ENCODE measurements around the gene CCDC149.

Gene CCDC149

GRCh38 chr4:24842356-24842755 lies 70.5 kb downstream of the CCDC149 start:
- TF ChIP-seq, protein P1, sequence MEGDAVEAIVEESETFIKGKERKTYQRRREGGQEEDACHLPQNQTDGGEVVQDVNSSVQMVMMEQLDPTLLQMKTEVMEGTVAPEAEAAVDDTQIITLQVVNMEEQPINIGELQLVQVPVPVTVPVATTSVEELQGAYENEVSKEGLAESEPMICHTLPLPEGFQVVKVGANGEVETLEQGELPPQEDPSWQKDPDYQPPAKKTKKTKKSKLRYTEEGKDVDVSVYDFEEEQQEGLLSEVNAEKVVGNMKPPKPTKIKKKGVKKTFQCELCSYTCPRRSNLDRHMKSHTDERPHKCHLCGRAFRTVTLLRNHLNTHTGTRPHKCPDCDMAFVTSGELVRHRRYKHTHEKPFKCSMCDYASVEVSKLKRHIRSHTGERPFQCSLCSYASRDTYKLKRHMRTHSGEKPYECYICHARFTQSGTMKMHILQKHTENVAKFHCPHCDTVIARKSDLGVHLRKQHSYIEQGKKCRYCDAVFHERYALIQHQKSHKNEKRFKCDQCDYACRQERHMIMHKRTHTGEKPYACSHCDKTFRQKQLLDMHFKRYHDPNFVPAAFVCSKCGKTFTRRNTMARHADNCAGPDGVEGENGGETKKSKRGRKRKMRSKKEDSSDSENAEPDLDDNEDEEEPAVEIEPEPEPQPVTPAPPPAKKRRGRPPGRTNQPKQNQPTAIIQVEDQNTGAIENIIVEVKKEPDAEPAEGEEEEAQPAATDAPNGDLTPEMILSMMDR (IDR thresholded peaks at IDR 0.05; ENCODE audit: insufficient read depth, low read length, poor library complexity, severe bottlenecking) = no peak
- TF ChIP-seq EZH2phosphoT487 (conservative IDR thresholded peaks at IDR 0.05; ENCODE audit: low read length) = no peak
- H3F3A ChIP-seq (ENCODE audit: insufficient read depth) = no peaks in the 10 kb centered on the region
- no peak overlapping the region for H2AFZ ChIP-seq (ENCODE audit: low read depth, low read length, severe bottlenecking)
- no peak overlapping the region for H3K4me2 ChIP-seq (ENCODE audit: low read depth, low read length, poor library complexity, severe bottlenecking)
- H3K36me3 ChIP-seq (ENCODE audit: low read length) = no peaks in the 10 kb centered on the region
- no peaks in the 10 kb centered on the region for H3K9me3 ChIP-seq (ENCODE audit: insufficient read depth, low read length)
- no peaks in the 10 kb centered on the region for H4K20me1 ChIP-seq (ENCODE audit: low read depth, low read length)
- H3K27me3 ChIP-seq (ENCODE audit: low read length) = no peaks in the 10 kb centered on the region
- H3K27ac ChIP-seq (ENCODE audit: low read depth, low read length) = no peak overlapping the region
- no peaks in the 10 kb centered on the region for H3K79me2 ChIP-seq (ENCODE audit: insufficient read depth, low read length)
- H3K4me3 ChIP-seq (ENCODE audit: insufficient read depth, low read length, poor library complexity, severe bottlenecking) = no peak overlapping the region
- H3K9ac ChIP-seq (ENCODE audit: low read length) = no peak overlapping the region
- no peaks in the 10 kb centered on the region for H3K9me2 ChIP-seq (replicated peaks; ENCODE audit: insufficient read depth, low read length)

GRCh38 chr4:24840826-24841543 lies 71.9 kb downstream of the CCDC149 start:
- no peak overlapping the region for H3K4me3 ChIP-seq (ENCODE audit: insufficient read depth, low read length, poor library complexity, severe bottlenecking)
- H3K9me2 ChIP-seq (replicated peaks; ENCODE audit: insufficient read depth, low read length) = no peaks in the 10 kb centered on the region
- H2AFZ ChIP-seq (ENCODE audit: low read depth, low read length, severe bottlenecking) = no peak overlapping the region
- H3K79me2 ChIP-seq (ENCODE audit: insufficient read depth, low read length) = no peaks in the 10 kb centered on the region
- H3F3A ChIP-seq (ENCODE audit: insufficient read depth) = no peaks in the 10 kb centered on the region
- TF ChIP-seq, protein P1 (IDR thresholded peaks at IDR 0.05; ENCODE audit: insufficient read depth, low read length, poor library complexity, severe bottlenecking) = no peak
- TF ChIP-seq EZH2phosphoT487 (conservative IDR thresholded peaks at IDR 0.05; ENCODE audit: low read length) = no peak
- no peaks in the 10 kb centered on the region for H4K20me1 ChIP-seq (ENCODE audit: low read depth, low read length)
- no peak overlapping the region for H3K4me2 ChIP-seq (ENCODE audit: low read depth, low read length, poor library complexity, severe bottlenecking)
- H3K36me3 ChIP-seq (ENCODE audit: low read length) = no peaks in the 10 kb centered on the region
- H3K9ac ChIP-seq (ENCODE audit: low read length) = no peak overlapping the region
- H3K27me3 ChIP-seq (ENCODE audit: low read length) = no peaks in the 10 kb centered on the region
- H3K27ac ChIP-seq (ENCODE audit: low read depth, low read length) = no peak overlapping the region
- H3K9me3 ChIP-seq (ENCODE audit: insufficient read depth, low read length) = no peaks in the 10 kb centered on the region

DNA sequence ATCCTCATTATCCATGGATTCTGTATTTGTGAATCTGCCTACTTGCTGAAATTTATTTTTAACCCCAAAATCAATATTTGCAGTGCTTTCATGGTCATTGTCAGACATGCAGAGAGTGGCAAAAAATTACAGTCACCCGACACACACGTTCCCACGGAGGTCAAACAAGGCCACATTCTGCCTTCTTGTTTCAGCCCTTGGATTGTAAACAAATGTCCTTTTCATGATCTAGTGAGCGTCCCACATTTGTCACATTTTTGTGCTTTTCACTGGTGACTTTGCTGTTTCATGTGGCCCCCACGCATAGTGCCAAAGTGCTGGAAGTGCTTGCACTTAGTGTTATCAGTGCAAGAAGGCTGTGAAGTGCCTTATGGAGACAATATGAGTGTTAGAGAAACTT lies 72.5 kb downstream of the CCDC149 start:
- no peak overlapping the region for H3K4me2 ChIP-seq (ENCODE audit: low read depth, low read length, poor library complexity, severe bottlenecking)
- no peaks in the 10 kb centered on the region for H4K20me1 ChIP-seq (ENCODE audit: low read depth, low read length)
- no peaks in the 10 kb centered on the region for H3F3A ChIP-seq (ENCODE audit: insufficient read depth)
- TF ChIP-seq, protein P1 (IDR thresholded peaks at IDR 0.05; ENCODE audit: insufficient read depth, low read length, poor library complexity, severe bottlenecking) = no peak
- TF ChIP-seq EZH2phosphoT487 (conservative IDR thresholded peaks at IDR 0.05; ENCODE audit: low read length) = no peak
- H3K27me3 ChIP-seq (ENCODE audit: low read length) = no peaks in the 10 kb centered on the region
- no peaks in the 10 kb centered on the region for H3K9me2 ChIP-seq (replicated peaks; ENCODE audit: insufficient read depth, low read length)
- no peaks in the 10 kb centered on the region for H3K9me3 ChIP-seq (ENCODE audit: insufficient read depth, low read length)
- no peak overlapping the region for H3K4me3 ChIP-seq (ENCODE audit: insufficient read depth, low read length, poor library complexity, severe bottlenecking)
- H3K79me2 ChIP-seq (ENCODE audit: insufficient read depth, low read length) = no peaks in the 10 kb centered on the region
- no peaks in the 10 kb centered on the region for H3K36me3 ChIP-seq (ENCODE audit: low read length)
- H2AFZ ChIP-seq (ENCODE audit: low read depth, low read length, severe bottlenecking) = no peak overlapping the region
- H3K27ac ChIP-seq (ENCODE audit: low read depth, low read length) = no peak overlapping the region
- H3K9ac ChIP-seq (ENCODE audit: low read length) = no peak overlapping the region

Data from SU-DHL-6 (cell line).